IMR-90 (cell line): Measurements from ENCODE around the gene CAV3. TPM values are rescaled to one million over a fixed set of nuclear protein-coding genes. Genes with fewer than 3 reads are reported as not detected.

Experiments used
- ATAC-seq: fragments of 200-7000 bp; cut with Tn5 transposase; 2 replicates; pipeline ENCODE4 v1.9.1; 2020; ENCODE audit warnings: low read depth, mild to moderate bottlenecking, moderate library complexity
- BruUV-seq: library from RNA; stranded (reverse); fragments of 400-500 nt; replicated peaks from 2 replicates; lab custom pipeline; 2021; lab: Mats Ljungman, UMichigan
- CTCF ChIA-PET: fragments of 300-600 bp; formaldehyde crosslinking; extraction: SDS; loops from one replicate; lab custom pipeline; 2021; ENCODE audit warnings: antibody characterized with exemption; lab: Yijun Ruan, JAX
- POLR2A ChIA-PET: fragments of 300-600 bp; sonication (Branson Sonifier 250); formaldehyde crosslinking; loops from one replicate; lab custom pipeline; 2022; ENCODE audit warnings: antibody characterized with exemption; ENCODE audit not compliant: unreplicated experiment; lab: Charles Lee
- DNase-seq: peaks from one replicate; pipeline ENCODE4 v3.0.0; 2013
- H2AFZ ChIP-seq: replicated peaks from 2 replicates; pipeline ENCODE3; 2013; ENCODE audit warnings: low read length, mild to moderate bottlenecking; ENCODE audit not compliant: poor library complexity
- H2AK5ac ChIP-seq: 2 replicates; pipeline ENCODE4 v1.6.1; 2013; ENCODE audit warnings: low read depth, low read length, inconsistent platforms
- H2AK9ac ChIP-seq: replicated peaks from 2 replicates; pipeline ENCODE3; 2013; ENCODE audit warnings: mild to moderate bottlenecking, low read depth, low read length, moderate library complexity; ENCODE audit not compliant: poor library complexity
- H2BK120ac ChIP-seq: 2 replicates; pipeline ENCODE4 v1.6.1; 2013; ENCODE audit warnings: low read depth, low read length, inconsistent platforms
- H2BK15ac ChIP-seq: 3 replicates; pipeline ENCODE4 v1.6.1; 2013; ENCODE audit warnings: low read depth, low read length, inconsistent platforms
- H2BK20ac ChIP-seq: 2 replicates; pipeline ENCODE4 v1.6.1; 2013; ENCODE audit warnings: low read depth, mild to moderate bottlenecking, inconsistent platforms, low read length, moderate library complexity
- H2BK5ac ChIP-seq: 2 replicates; pipeline ENCODE4 v1.6.1; 2013; ENCODE audit warnings: mild to moderate bottlenecking, low read depth, low read length, inconsistent platforms; ENCODE audit not compliant: poor library complexity, severe bottlenecking
- H3K14ac ChIP-seq: replicated peaks from 2 replicates; pipeline ENCODE4 v1.6.1; 2013; ENCODE audit warnings: low read depth, low read length, inconsistent platforms
- H3K18ac ChIP-seq: 2 replicates; pipeline ENCODE4 v1.6.1; 2013; ENCODE audit warnings: low read depth, low read length, control low read depth
- H3K23ac ChIP-seq: 2 replicates; pipeline ENCODE4 v1.6.1; 2013; ENCODE audit warnings: low read depth, low read length, inconsistent platforms
- H3K27ac ChIP-seq: 2 replicates; pipeline ENCODE4 v1.5.1; 2013; ENCODE audit warnings: mild to moderate bottlenecking, control low read depth, low read length; ENCODE audit not compliant: insufficient read depth
- H3K27me3 ChIP-seq: 2 replicates; pipeline ENCODE4 v1.6.1; 2013; ENCODE audit warnings: low read length; ENCODE audit not compliant: control insufficient read depth, insufficient read depth
- H3K36me3 ChIP-seq: 2 replicates; pipeline ENCODE4 v1.6.1; 2013; ENCODE audit warnings: low read length, mixed read lengths; ENCODE audit not compliant: control insufficient read depth, insufficient read depth
- H3K4ac ChIP-seq: 2 replicates; pipeline ENCODE4 v1.6.1; 2013; ENCODE audit warnings: low read depth, low read length, inconsistent platforms
- H3K4me1 ChIP-seq: 2 replicates; pipeline ENCODE4 v1.6.1; 2013; ENCODE audit warnings: low read length, mixed read lengths; ENCODE audit not compliant: control insufficient read depth, insufficient read depth
- H3K4me2 ChIP-seq: 2 replicates; pipeline ENCODE4 v1.6.1; 2013; ENCODE audit warnings: low read depth, mild to moderate bottlenecking, control low read depth, low read length, moderate library complexity
- H3K4me3 ChIP-seq: 2 replicates; pipeline ENCODE4 v1.5.1; 2013; ENCODE audit warnings: low read depth, mild to moderate bottlenecking, control low read depth, low read length, moderate library complexity; ENCODE audit not compliant: insufficient read depth
- H3K56ac ChIP-seq: 2 replicates; pipeline ENCODE4 v1.6.1; 2013; ENCODE audit warnings: low read length, inconsistent platforms; ENCODE audit not compliant: insufficient read depth; ENCODE audit errors: extremely low read depth
- H3K79me1 ChIP-seq, 2 experiments: 2 replicates each; pipeline ENCODE4 v1.6.1; 2013; ENCODE audit warnings: low read length in 2 of 2, inconsistent platforms in 1 of 2, low read depth in 1 of 2
- H3K9ac ChIP-seq: 2 replicates; pipeline ENCODE4 v1.6.1; 2013; ENCODE audit warnings: low read depth, low read length, control low read depth
- H3K9me1 ChIP-seq: 2 replicates; pipeline ENCODE4 v1.6.1; 2013; ENCODE audit warnings: low read length, inconsistent platforms; ENCODE audit not compliant: insufficient read depth
- H3K9me3 ChIP-seq: 2 replicates; pipeline ENCODE4 v1.6.1; 2013; ENCODE audit warnings: low read length; ENCODE audit not compliant: control insufficient read depth, insufficient read depth
- H4K20me1 ChIP-seq: 2 replicates; pipeline ENCODE4 v1.6.1; 2013; ENCODE audit warnings: low read length, inconsistent platforms; ENCODE audit not compliant: insufficient read depth
- H4K5ac ChIP-seq: 2 replicates; pipeline ENCODE4 v1.6.1; 2013; ENCODE audit warnings: mild to moderate bottlenecking, low read depth, low read length, control low read depth
- H4K8ac ChIP-seq, 2 experiments: 2 replicates each; pipeline ENCODE4 v1.6.1; 2013; ENCODE audit warnings: low read depth in 2 of 2, low read length in 2 of 2, control low read depth in 1 of 2, inconsistent platforms in 1 of 2
- H4K91ac ChIP-seq: 2 replicates; pipeline ENCODE4 v1.6.1; 2013; ENCODE audit warnings: low read depth, low read length, inconsistent platforms; ENCODE audit not compliant: insufficient read depth
- BHLHE40 ChIP-seq: fragments of 150-350 bp; IDR thresholded peaks from 2 replicates; pipeline ENCODE4 v1.6.1; 2016; ENCODE audit warnings: mild to moderate bottlenecking, low read depth, low read length
- CEBPB ChIP-seq: IDR thresholded peaks from 2 replicates; pipeline ENCODE4 v1.6.1; 2012; ENCODE audit warnings: low read depth, low read length, improper control_type of control experiment
- CHD1 ChIP-seq: IDR thresholded peaks from 2 replicates; pipeline ENCODE4 v1.6.1; 2012; ENCODE audit warnings: low read depth, low read length, improper control_type of control experiment
- CTCF ChIP-seq: conservative IDR thresholded peaks from 2 replicates; pipeline ENCODE4 v1.5.1; 2012; ENCODE audit warnings: mild to moderate bottlenecking, low read depth, low read length, improper control_type of control experiment
- ELK1 ChIP-seq: fragments of 150-350 bp; IDR thresholded peaks from 2 replicates; pipeline ENCODE4 v1.6.1; 2016; ENCODE audit warnings: low read depth, mild to moderate bottlenecking, low read length, moderate library complexity, borderline replicate concordance
- FOS ChIP-seq: fragments of 150-350 bp; IDR thresholded peaks from 2 replicates; pipeline ENCODE4 v1.6.1; 2016; ENCODE audit warnings: low read depth, low read length
- MAFK ChIP-seq: IDR thresholded peaks from 2 replicates; pipeline ENCODE4 v1.6.1; 2012; ENCODE audit warnings: low read depth, low read length, improper control_type of control experiment
- MAZ ChIP-seq: IDR thresholded peaks from 2 replicates; pipeline ENCODE4 v1.6.1; 2012; ENCODE audit warnings: low read depth, mild to moderate bottlenecking, low read length, improper control_type of control experiment, moderate library complexity, borderline replicate concordance
- MXI1 ChIP-seq: IDR thresholded peaks from 2 replicates; pipeline ENCODE4 v1.6.1; 2012; ENCODE audit warnings: low read depth, mild to moderate bottlenecking, low read length, moderate library complexity, borderline replicate concordance
- NFE2L2 ChIP-seq: fragments of 150-350 bp; IDR thresholded peaks from 2 replicates; pipeline ENCODE4 v1.6.1; 2016; ENCODE audit warnings: low read depth, mild to moderate bottlenecking, low read length
- POLR2A ChIP-seq: IDR thresholded peaks from 2 replicates; pipeline ENCODE4 v1.6.1; 2012; ENCODE audit warnings: mild to moderate bottlenecking, low read depth, low read length
- RAD21 ChIP-seq: IDR thresholded peaks from 2 replicates; pipeline ENCODE4 v1.6.1; 2012; ENCODE audit warnings: low read length, improper control_type of control experiment
- RCOR1 ChIP-seq: IDR thresholded peaks from 2 replicates; pipeline ENCODE4 v1.6.1; 2012; ENCODE audit warnings: mild to moderate bottlenecking, low read length, improper control_type of control experiment; ENCODE audit not compliant: insufficient replicate concordance
- RFX5 ChIP-seq: IDR thresholded peaks from 2 replicates; pipeline ENCODE4 v1.8.0; 2012; ENCODE audit warnings: low read depth, mild to moderate bottlenecking, low read length, moderate library complexity
- SMC3 ChIP-seq: fragments of 150-350 bp; IDR thresholded peaks from 2 replicates; pipeline ENCODE4 v1.6.1; 2016; ENCODE audit warnings: low read depth, mild to moderate bottlenecking, antibody characterized with exemption, low read length, moderate library complexity
- USF2 ChIP-seq: fragments of 150-350 bp; IDR thresholded peaks from 2 replicates; pipeline ENCODE4 v1.6.1; 2017; ENCODE audit warnings: mild to moderate bottlenecking, antibody characterized with exemption, low read length, low read depth
- WGBS, 2 experiments: methylation state at CpG; one replicate each; pipeline versions ENCODE4 v1.1.5 to v1.1.7; 2013; ENCODE audit warnings: missing lambda C conversion rate in 2 of 2; ENCODE audit not compliant: insufficient read length in 1 of 2; ENCODE audit errors: extremely low coverage in 2 of 2; 5-methylcytosine and 5-hydroxymethylcytosine counted together
- dilution Hi-C: fragments of 300-500 bp; cut with HindIII; formaldehyde crosslinking; loops from one replicate; pipeline ENCODE4 v1.14.3; 2018; ENCODE audit warnings: low sequenced_read_pairs; ENCODE audit not compliant: unreplicated experiment
- in situ Hi-C: fragments of 300-500 bp; cut with MboI; formaldehyde crosslinking; loops from 3 replicates; pipeline ENCODE4 v1.14.3; 2019; ENCODE audit warnings: low sequenced_read_pairs, inconsistent platforms, mixed read lengths
- intact Hi-C: fragments of 100-400 bp; cut with micrococcal nuclease; formaldehyde crosslinking; loops from 2 replicates; pipeline ENCODE4 v1.10.0; 2022
- polyA plus RNA-seq, 3 experiments: library from polyadenylated mRNA; depleted of rRNA; stranded (reverse); fragments of >200 nt; gene quantifications; 2 replicates each; pipeline ENCODE4 v1.2.3, GENCODE V29; 2012; ENCODE audit warnings: low replicate concordance in 1 of 3
- total RNA-seq: library from RNA; depleted of rRNA; stranded (reverse); fragments of >200 nt; gene quantifications from 2 replicates; pipeline ENCODE4 v1.2.3, GENCODE V29; 2012

Gene CAV3
- total and polyA plus RNA-seq, 2 of the 4 experiments (the other 2 are of a cell fraction), result 0.17 to 0.36 TPM

- H4K8ac ChIP-seq, result no peak overlapping the region
- H3K14ac ChIP-seq, result no peak overlapping the region
- no peak overlapping the region for H2AFZ ChIP-seq
- no TSS peak for BruUV-seq
- H3K27me3 ChIP-seq, result peaks cover 21% of the 10 kb centered on the region; the same call in 1 of the 2 replicates
- in situ Hi-C loops, result loop anchor here (25.0 kb wide), 1 partner anchor 297 kb away; no protein-coding TSS in a partner anchor
- no peak for ATAC-seq
- DNase-seq, result no peak
- no peaks in the 10 kb centered on the region; the same call in 1 of the 2 replicates for H3K9me1 ChIP-seq
- no peak overlapping the region for H3K4me2 ChIP-seq
- no peaks in the 10 kb centered on the region for H4K20me1 ChIP-seq
- no peak overlapping the region for H4K5ac ChIP-seq
- H2BK120ac ChIP-seq, result no peak overlapping the region
- no peak overlapping the region for H3K4ac ChIP-seq
- H4K91ac ChIP-seq, result no peak overlapping the region
- dilution Hi-C loops, result no loop called here
- H2BK15ac ChIP-seq, result no peak overlapping the region
- no peaks in the 10 kb centered on the region for H3K36me3 ChIP-seq
- no peaks in the 10 kb centered on the region; a peak in 1 of 4 replicates for H3K79me1 ChIP-seq
- no peak overlapping the region for H2BK5ac ChIP-seq
- no peak overlapping the region for H3K18ac ChIP-seq
- H3K9ac ChIP-seq, result no peak overlapping the region
- no peak overlapping the region for H3K56ac ChIP-seq
- WGBS, 2 experiments, result 71% methylated on average over 1 of the region's 4 CpGs; no CpG with 5 or more reads in 1 of the 2 experiments
- no peak overlapping the region for H3K27ac ChIP-seq
- ChIA-PET CTCF (interaction anchor here (0.8 to 1.3 kb wide), 2 partner anchors 10 to 120 kb away, joined by 3 read pairs; no protein-coding TSS in a partner anchor), POLR2A (no interaction called here)
- no peak overlapping the region for H2BK20ac ChIP-seq
- no peak overlapping the region for H2AK5ac ChIP-seq
- TF ChIP-seq MAFK (no peak), RCOR1 (no peak), CEBPB (no peak), NFE2L2 (no peak), ELK1 (no peak), RAD21 (no peak), CHD1 (no peak), FOS (no peak), MXI1 (no peak), USF2 (no peak), RFX5 (no peak), BHLHE40 (no peak), SMC3 (no peak), MAZ (no peak), CTCF (no peak), POLR2A (no peak)
- H3K4me1 ChIP-seq, result peaks cover 6% of the 10 kb centered on the region; the same call in 1 of the 2 replicates
- H3K9me3 ChIP-seq, result no peaks in the 10 kb centered on the region
- intact Hi-C loops, result loop anchor here (5.0 kb wide), 1 partner anchor 103 kb away; no protein-coding TSS in a partner anchor
- no peak overlapping the region for H3K4me3 ChIP-seq
- no peak overlapping the region for H2AK9ac ChIP-seq
- no peak overlapping the region for H3K23ac ChIP-seq
These were observed 31.9 kb downstream of the CAV3 start for GRCh38 chr3:8765528-8765927.
